HCT116 (cell line): ENCODE measurements around the gene TEX47. TPM values are rescaled to one million over a fixed set of nuclear protein-coding genes. Genes with fewer than 3 reads are reported as not detected.

ENCODE experiments used
- ATAC-seq: fragments of 200-7000 bp; cut with Tn5 transposase; 2 replicates; pipeline ENCODE4 v1.9.1; 2020; ENCODE audit warnings: mild to moderate bottlenecking, moderate library complexity
- BruUV-seq: library from RNA; stranded (reverse); fragments of 400-500 nt; replicated peaks from 2 replicates; lab custom pipeline; 2021; lab: Mats Ljungman, UMichigan
- CTCF ChIA-PET: fragments of 300-600 bp; sonication (Branson Sonifier 250); formaldehyde crosslinking; loops from one replicate; lab custom pipeline; 2021; ENCODE audit warnings: antibody characterized with exemption; lab: Charles Lee
- POLR2A ChIA-PET: fragments of 300-600, 350-600 bp; sonication (Branson Sonifier 250); formaldehyde crosslinking; loops from one replicate; lab custom pipeline; 2021; ENCODE audit warnings: antibody characterized with exemption; lab: Charles Lee
- RAD21 ChIA-PET, 2 experiments: fragments of 300-600 bp; sonication (Branson Sonifier 250); formaldehyde crosslinking; loops; one replicate each; lab custom pipeline; 2023; ENCODE audit warnings: low total read pairs in 2 of 2; ENCODE audit not compliant: uncharacterized antibody in 2 of 2, unreplicated experiment in 2 of 2, low non-redundant PET in 1 of 2; lab: Charles Lee
- DNase-seq: peaks from one replicate; pipeline ENCODE4 v3.0.0-alpha.2; 2010; ENCODE audit warnings: low read depth, low spot score
- H2AFZ ChIP-seq: fragments of 200-600 bp; shearing (Covaris generic), sonication (generic); 2 replicates; pipeline ENCODE4 v1.6.1; 2017; ENCODE audit warnings: low read depth, mixed run types, mixed read lengths, antibody characterized with exemption, low read length; ENCODE audit not compliant: poor library complexity, severe bottlenecking
- H3K27ac ChIP-seq: 2 replicates; pipeline ENCODE4 v1.5.1; 2012; ENCODE audit warnings: low read depth, low read length
- H3K27me3 ChIP-seq: fragments of 200-600 bp; sonication (generic); 2 replicates; pipeline ENCODE4 v1.6.1; 2016; ENCODE audit warnings: mixed run types, low read length, mixed read lengths; ENCODE audit not compliant: insufficient read depth
- H3K36me3 ChIP-seq, 2 experiments: fragments of 200-500 bp in 1 of 2; fragments of 200-600 bp in 1 of 2; sonication (Bioruptor generic) in 1 of 2; sonication (generic) in 1 of 2; 2 replicates each; pipeline versions ENCODE4 v1.5.1 to v1.6.1; 2014 to 2016; ENCODE audit warnings: low read length in 2 of 2, inconsistent platforms in 1 of 2, mixed read lengths in 1 of 2, mixed run types in 1 of 2; ENCODE audit not compliant: insufficient read depth in 2 of 2, control insufficient read depth in 1 of 2
- H3K4me1 ChIP-seq, 2 experiments: fragments of 200-600 bp in 1 of 2; sonication (generic) in 1 of 2; 2 replicates each; pipeline versions ENCODE4 v1.5.1 to v1.6.1; 2012 to 2017; ENCODE audit warnings: low read length in 2 of 2, inconsistent platforms in 1 of 2, mild to moderate bottlenecking in 1 of 2, mixed read lengths in 1 of 2, mixed run types in 1 of 2, moderate library complexity in 1 of 2; ENCODE audit not compliant: insufficient read depth in 2 of 2, control insufficient read depth in 1 of 2
- H3K4me2 ChIP-seq: fragments of 200-600 bp; sonication (generic); 2 replicates; pipeline ENCODE4 v1.6.1; 2017; ENCODE audit warnings: mixed run types, low read length, mixed read lengths
- H3K4me3 ChIP-seq, 2 experiments: fragments of 200-600 bp in 1 of 2; sonication (generic) in 1 of 2; replicated peaks in 1 of 2; 2 replicates each; pipeline ENCODE4 v1.5.1; 2011 to 2016; ENCODE audit warnings: low read length in 2 of 2, control low read depth in 1 of 2, low read depth in 1 of 2, mild to moderate bottlenecking in 1 of 2, mixed read lengths in 1 of 2, mixed run types in 1 of 2
- H3K79me2 ChIP-seq: fragments of 200-600 bp; sonication (generic); 2 replicates; pipeline ENCODE4 v1.6.1; 2017; ENCODE audit warnings: mild to moderate bottlenecking, mixed run types, low read length, moderate library complexity, mixed read lengths; ENCODE audit not compliant: insufficient read depth
- H3K9ac ChIP-seq: fragments of 200-600 bp; sonication (generic); 2 replicates; pipeline ENCODE4 v1.6.1; 2016; ENCODE audit warnings: low read length, mixed read lengths
- H3K9me2 ChIP-seq: fragments of 200-600 bp; sonication (generic), shearing (Covaris generic); 2 replicates; pipeline ENCODE4 v1.6.1; 2017; ENCODE audit warnings: mixed run types, mild to moderate bottlenecking, moderate library complexity; ENCODE audit not compliant: insufficient read depth
- H3K9me3 ChIP-seq, 2 experiments: fragments of 200-500 bp in 1 of 2; fragments of 200-600 bp in 1 of 2; sonication (Bioruptor generic) in 1 of 2; sonication (generic) in 1 of 2; 2 replicates each; pipeline ENCODE4 v1.6.1; 2014 to 2017; ENCODE audit warnings: low read length in 2 of 2, mixed read lengths in 2 of 2, inconsistent platforms in 1 of 2, low read depth in 1 of 2, mild to moderate bottlenecking in 1 of 2, mixed run types in 1 of 2, moderate library complexity in 1 of 2; ENCODE audit not compliant: control insufficient read depth in 1 of 2, insufficient read depth in 1 of 2
- H4K20me1 ChIP-seq: fragments of 200-600 bp; sonication (generic), shearing (Covaris generic); 2 replicates; pipeline ENCODE4 v1.6.1; 2017; ENCODE audit warnings: mixed run types, mild to moderate bottlenecking, moderate library complexity; ENCODE audit not compliant: insufficient read depth
- CEBPB ChIP-seq: IDR thresholded peaks from 2 replicates; pipeline ENCODE4 v1.6.1; 2012; ENCODE audit warnings: low read depth
- EZH2 ChIP-seq: fragments of 200-600 bp; sonication (generic); IDR thresholded peaks from 2 replicates; pipeline ENCODE4 v1.6.1; 2017; ENCODE audit warnings: antibody characterized with exemption, mixed run types
- FOSL1 ChIP-seq: IDR thresholded peaks from 2 replicates; pipeline ENCODE4 v1.6.1; 2012; ENCODE audit warnings: low read depth
- JUND ChIP-seq: IDR thresholded peaks from 2 replicates; pipeline ENCODE4 v1.6.1; 2012
- POLR2A ChIP-seq: IDR thresholded peaks from 2 replicates; pipeline ENCODE4 v1.7.0; 2011; ENCODE audit warnings: borderline replicate concordance; ENCODE audit not compliant: insufficient read depth, insufficient read length; ENCODE audit errors: extremely low read depth
- POLR2AphosphoS5 ChIP-seq: IDR thresholded peaks from 2 replicates; pipeline ENCODE4 v1.6.1; 2011; ENCODE audit warnings: mild to moderate bottlenecking, low read depth, low read length, moderate library complexity
- RAD21 ChIP-seq: IDR thresholded peaks from 2 replicates; pipeline ENCODE4 v1.6.1; 2012; ENCODE audit warnings: low read depth, mild to moderate bottlenecking
- SIN3A ChIP-seq: IDR thresholded peaks from 2 replicates; pipeline ENCODE4 v1.6.1; 2012; ENCODE audit warnings: low read depth
- TCF7L2 ChIP-seq: IDR thresholded peaks from 2 replicates; pipeline ENCODE4 v1.7.0; 2011; ENCODE audit warnings: borderline replicate concordance, inconsistent platforms; ENCODE audit not compliant: insufficient read depth, insufficient read length; ENCODE audit errors: extremely low read depth
- YY1 ChIP-seq: IDR thresholded peaks from 2 replicates; pipeline ENCODE4 v1.6.1; 2011; ENCODE audit warnings: low read length, low read depth, moderate library complexity, mild to moderate bottlenecking; ENCODE audit not compliant: insufficient replicate concordance; ENCODE audit errors: extremely low read depth
- ZFX ChIP-seq: fragments of 450-650 bp; IDR thresholded peaks from 2 replicates; pipeline ENCODE4 v1.6.1; 2017
- intact Hi-C: fragments of 100-400 bp; cut with micrococcal nuclease; formaldehyde crosslinking; loops from 2 replicates; pipeline ENCODE4 v1.10.0; 2022
- total RNA-seq: library from RNA; stranded (reverse); gene quantifications from one replicate; pipeline ENCODE4 v1.2.1, GENCODE V29; 2021; ENCODE audit not compliant: unreplicated experiment
- TF ChIP-seq, protein P1 (sequence below): IDR thresholded peaks from 2 replicates; pipeline ENCODE4 v1.6.1; 2012
- TF ChIP-seq, protein P2 (sequence below): IDR thresholded peaks from 2 replicates; pipeline ENCODE4 v1.6.1; 2012; ENCODE audit warnings: low read depth
- TF ChIP-seq, protein P3 (sequence below), 3 experiments: fragments of 200-600 bp in 1 of 3; sonication (generic) in 1 of 3; IDR thresholded peaks in 2 of 3; conservative IDR thresholded peaks in 1 of 3; 2 replicates each; pipeline ENCODE4 v1.5.1; 2012 to 2017; ENCODE audit warnings: low read depth in 2 of 3, low read length in 2 of 3, antibody characterized with exemption in 1 of 3, borderline replicate concordance in 1 of 3, control low read depth in 1 of 3, mild to moderate bottlenecking in 1 of 3, mixed read lengths in 1 of 3, mixed run types in 1 of 3, moderate library complexity in 1 of 3; ENCODE audit not compliant: insufficient read depth in 1 of 3
- TF ChIP-seq, protein P4 (sequence below): IDR thresholded peaks from 2 replicates; pipeline ENCODE4 v1.6.1; 2011; ENCODE audit warnings: mild to moderate bottlenecking, low read length, moderate library complexity; ENCODE audit not compliant: insufficient replicate concordance; ENCODE audit errors: extremely low read depth

Gene TEX47
- total RNA-seq, 1 experiment from 2014 or later, result not detected

DNA sequence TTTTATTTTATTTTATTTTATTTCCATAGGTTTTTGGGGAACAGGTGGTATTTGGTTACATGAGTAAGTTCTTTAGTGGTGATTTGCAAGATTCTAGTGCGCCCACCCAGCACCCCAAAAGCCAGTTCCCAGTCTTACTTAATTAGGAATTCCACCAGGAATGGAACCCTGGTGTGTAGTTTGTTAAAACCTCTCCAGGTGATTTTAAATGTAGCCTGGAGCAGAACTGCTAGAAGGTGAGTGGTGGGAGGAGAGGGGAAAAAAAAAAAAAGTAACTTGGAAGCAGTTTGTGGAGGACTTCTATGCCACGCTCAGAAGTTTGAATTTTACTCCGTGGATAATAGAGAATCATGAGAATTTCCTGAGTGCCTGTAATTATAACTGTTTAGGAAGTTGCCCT is 5.5 kb upstream of the TEX47 start:
- no peak overlapping the region for H3K4me2 ChIP-seq
- no peaks in the 10 kb centered on the region for H3K79me2 ChIP-seq
- no peaks in the 10 kb centered on the region for H3K4me1 ChIP-seq
- POLR2A ChIA-PET, result no interaction called here
- TF ChIP-seq EZH2 (no peak), TCF7L2 (no peak), JUND (no peak), ZFX (no peak), YY1 (no peak), POLR2A (no peak), FOSL1 (no peak), POLR2AphosphoS5 (no peak), SIN3A (no peak), RAD21 (no peak), CEBPB (no peak)
- TF ChIP-seq, protein P1, sequence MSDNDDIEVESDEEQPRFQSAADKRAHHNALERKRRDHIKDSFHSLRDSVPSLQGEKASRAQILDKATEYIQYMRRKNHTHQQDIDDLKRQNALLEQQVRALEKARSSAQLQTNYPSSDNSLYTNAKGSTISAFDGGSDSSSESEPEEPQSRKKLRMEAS, result no peak
- TF ChIP-seq, protein P2, sequence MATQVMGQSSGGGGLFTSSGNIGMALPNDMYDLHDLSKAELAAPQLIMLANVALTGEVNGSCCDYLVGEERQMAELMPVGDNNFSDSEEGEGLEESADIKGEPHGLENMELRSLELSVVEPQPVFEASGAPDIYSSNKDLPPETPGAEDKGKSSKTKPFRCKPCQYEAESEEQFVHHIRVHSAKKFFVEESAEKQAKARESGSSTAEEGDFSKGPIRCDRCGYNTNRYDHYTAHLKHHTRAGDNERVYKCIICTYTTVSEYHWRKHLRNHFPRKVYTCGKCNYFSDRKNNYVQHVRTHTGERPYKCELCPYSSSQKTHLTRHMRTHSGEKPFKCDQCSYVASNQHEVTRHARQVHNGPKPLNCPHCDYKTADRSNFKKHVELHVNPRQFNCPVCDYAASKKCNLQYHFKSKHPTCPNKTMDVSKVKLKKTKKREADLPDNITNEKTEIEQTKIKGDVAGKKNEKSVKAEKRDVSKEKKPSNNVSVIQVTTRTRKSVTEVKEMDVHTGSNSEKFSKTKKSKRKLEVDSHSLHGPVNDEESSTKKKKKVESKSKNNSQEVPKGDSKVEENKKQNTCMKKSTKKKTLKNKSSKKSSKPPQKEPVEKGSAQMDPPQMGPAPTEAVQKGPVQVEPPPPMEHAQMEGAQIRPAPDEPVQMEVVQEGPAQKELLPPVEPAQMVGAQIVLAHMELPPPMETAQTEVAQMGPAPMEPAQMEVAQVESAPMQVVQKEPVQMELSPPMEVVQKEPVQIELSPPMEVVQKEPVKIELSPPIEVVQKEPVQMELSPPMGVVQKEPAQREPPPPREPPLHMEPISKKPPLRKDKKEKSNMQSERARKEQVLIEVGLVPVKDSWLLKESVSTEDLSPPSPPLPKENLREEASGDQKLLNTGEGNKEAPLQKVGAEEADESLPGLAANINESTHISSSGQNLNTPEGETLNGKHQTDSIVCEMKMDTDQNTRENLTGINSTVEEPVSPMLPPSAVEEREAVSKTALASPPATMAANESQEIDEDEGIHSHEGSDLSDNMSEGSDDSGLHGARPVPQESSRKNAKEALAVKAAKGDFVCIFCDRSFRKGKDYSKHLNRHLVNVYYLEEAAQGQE, result no peak
- TF ChIP-seq, protein P3, sequence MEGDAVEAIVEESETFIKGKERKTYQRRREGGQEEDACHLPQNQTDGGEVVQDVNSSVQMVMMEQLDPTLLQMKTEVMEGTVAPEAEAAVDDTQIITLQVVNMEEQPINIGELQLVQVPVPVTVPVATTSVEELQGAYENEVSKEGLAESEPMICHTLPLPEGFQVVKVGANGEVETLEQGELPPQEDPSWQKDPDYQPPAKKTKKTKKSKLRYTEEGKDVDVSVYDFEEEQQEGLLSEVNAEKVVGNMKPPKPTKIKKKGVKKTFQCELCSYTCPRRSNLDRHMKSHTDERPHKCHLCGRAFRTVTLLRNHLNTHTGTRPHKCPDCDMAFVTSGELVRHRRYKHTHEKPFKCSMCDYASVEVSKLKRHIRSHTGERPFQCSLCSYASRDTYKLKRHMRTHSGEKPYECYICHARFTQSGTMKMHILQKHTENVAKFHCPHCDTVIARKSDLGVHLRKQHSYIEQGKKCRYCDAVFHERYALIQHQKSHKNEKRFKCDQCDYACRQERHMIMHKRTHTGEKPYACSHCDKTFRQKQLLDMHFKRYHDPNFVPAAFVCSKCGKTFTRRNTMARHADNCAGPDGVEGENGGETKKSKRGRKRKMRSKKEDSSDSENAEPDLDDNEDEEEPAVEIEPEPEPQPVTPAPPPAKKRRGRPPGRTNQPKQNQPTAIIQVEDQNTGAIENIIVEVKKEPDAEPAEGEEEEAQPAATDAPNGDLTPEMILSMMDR (IDR thresholded peaks at IDR 0.05 in 2 of 3, conservative IDR thresholded peaks at IDR 0.05 in 1 of 3; ENCODE audit: borderline replicate concordance in 1 of 3, insufficient read depth in 1 of 3, low read depth in 2 of 3, low read length in 2 of 3), result no peak
- TF ChIP-seq, protein P4, sequence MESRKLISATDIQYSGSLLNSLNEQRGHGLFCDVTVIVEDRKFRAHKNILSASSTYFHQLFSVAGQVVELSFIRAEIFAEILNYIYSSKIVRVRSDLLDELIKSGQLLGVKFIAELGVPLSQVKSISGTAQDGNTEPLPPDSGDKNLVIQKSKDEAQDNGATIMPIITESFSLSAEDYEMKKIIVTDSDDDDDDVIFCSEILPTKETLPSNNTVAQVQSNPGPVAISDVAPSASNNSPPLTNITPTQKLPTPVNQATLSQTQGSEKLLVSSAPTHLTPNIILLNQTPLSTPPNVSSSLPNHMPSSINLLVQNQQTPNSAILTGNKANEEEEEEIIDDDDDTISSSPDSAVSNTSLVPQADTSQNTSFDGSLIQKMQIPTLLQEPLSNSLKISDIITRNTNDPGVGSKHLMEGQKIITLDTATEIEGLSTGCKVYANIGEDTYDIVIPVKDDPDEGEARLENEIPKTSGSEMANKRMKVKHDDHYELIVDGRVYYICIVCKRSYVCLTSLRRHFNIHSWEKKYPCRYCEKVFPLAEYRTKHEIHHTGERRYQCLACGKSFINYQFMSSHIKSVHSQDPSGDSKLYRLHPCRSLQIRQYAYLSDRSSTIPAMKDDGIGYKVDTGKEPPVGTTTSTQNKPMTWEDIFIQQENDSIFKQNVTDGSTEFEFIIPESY, result no peak
- H3K36me3 ChIP-seq, result no peaks in the 10 kb centered on the region
- no peak overlapping the region for H2AFZ ChIP-seq
- intact Hi-C loops, result no loop called here
- no TSS peak for BruUV-seq
- CTCF ChIA-PET, result no interaction called here
- no peak overlapping the region for H3K27ac ChIP-seq
- ATAC-seq (no peak), DNase-seq (no peak)
- H3K9ac ChIP-seq, result no peak overlapping the region
- no peaks in the 10 kb centered on the region for H3K27me3 ChIP-seq
- RAD21 ChIA-PET, result no interaction called here
- H4K20me1 ChIP-seq, result no peaks in the 10 kb centered on the region
- H3K4me3 ChIP-seq, result no peak overlapping the region
- no peaks in the 10 kb centered on the region for H3K9me2 ChIP-seq
- no peaks in the 10 kb centered on the region for H3K9me3 ChIP-seq
